A549 (cell line): ENCODE measurements around the gene ASTE1. TPM values are rescaled to one million over a fixed set of nuclear protein-coding genes. Genes with fewer than 3 reads are reported as not detected.

Experiments
- ATAC-seq, 2 experiments: fragments of 200-7000 bp in 1 of 2; fragments of >200 bp in 1 of 2; cut with Nextera tagmentation in 1 of 2; cut with Tn5 transposase in 1 of 2; 3 replicates each; pipeline versions ENCODE4 v1.8.0 to v1.9.1; 2018 to 2020; ENCODE audit warnings: mild to moderate bottlenecking in 1 of 2, moderate library complexity in 1 of 2
- CTCF ChIA-PET: fragments of 300-600 bp; sonication (Branson Sonifier 250); formaldehyde crosslinking; extraction: SDS; loops from one replicate; lab custom pipeline; 2021; ENCODE audit warnings: antibody characterized with exemption, inconsistent platforms; lab: Yijun Ruan, JAX
- POLR2A ChIA-PET: fragments of 350-600 bp; formaldehyde crosslinking; extraction: SDS; loops from one replicate; lab custom pipeline; 2021; ENCODE audit warnings: antibody characterized with exemption, inconsistent platforms; lab: Yijun Ruan, JAX
- DNase-seq, 2 experiments: peaks; one replicate each; pipeline versions ENCODE4 v3.0.0 to v3.0.0-alpha.2; 2011 to 2016; ENCODE audit warnings: low read depth in 1 of 2, low spot score in 1 of 2
- FAIRE-seq: peaks from 2 replicates; lab custom pipeline; 2011; peaks lifted over from hg19 to GRCh38; lab: Jason Lieb, UNC
- H3K27ac ChIP-seq, 2 experiments: fragments of >200 bp; sonication (Bioruptor Twin); formaldehyde crosslinking; 3 replicates each; pipeline ENCODE4 v1.5.1; 2016 to 2017
- H3K4me1 ChIP-seq: fragments of >200 bp; sonication (Bioruptor Twin); formaldehyde crosslinking; 3 replicates; pipeline ENCODE4 v1.6.1; 2016
- H3K4me2 ChIP-seq: fragments of >200 bp; sonication (Bioruptor Twin); formaldehyde crosslinking; 3 replicates; pipeline ENCODE4 v1.6.1; 2016
- H3K4me3 ChIP-seq: fragments of >200 bp; sonication (Bioruptor Twin); formaldehyde crosslinking; 3 replicates; pipeline ENCODE4 v1.5.1; 2016
- H3K9me3 ChIP-seq: fragments of >200 bp; sonication (Bioruptor Twin); formaldehyde crosslinking; 3 replicates; pipeline ENCODE4 v1.6.1; 2016
- BCL3 ChIP-seq: fragments of >200 bp; sonication (Bioruptor Twin); formaldehyde crosslinking; IDR thresholded peaks from 3 replicates; pipeline ENCODE4 v1.6.1; 2016
- ELK1 ChIP-seq: fragments of 150-350 bp; IDR thresholded peaks from 2 replicates; pipeline ENCODE4 v1.6.1; 2014; ENCODE audit warnings: low read depth, mild to moderate bottlenecking, low read length
- FOSL2 ChIP-seq, 2 experiments: fragments of 450-650 bp in 1 of 2; fragments of >200 bp in 1 of 2; sonication (Bioruptor Twin) in 1 of 2; formaldehyde crosslinking; IDR thresholded peaks; 2 replicates each; pipeline versions ENCODE4 v1.5.0 to v1.6.1; 2016 to 2020; ENCODE audit warnings: mild to moderate bottlenecking in 1 of 2, moderate library complexity in 1 of 2
- HOXA7 ChIP-seq: fragments of 250-450 bp; sonication (Bioruptor Pico); IDR thresholded peaks from 2 replicates; pipeline ENCODE4 v1.5.0; 2020; ENCODE audit warnings: mild to moderate bottlenecking, moderate library complexity
- HOXB13 ChIP-seq: fragments of 250-450 bp; sonication (Bioruptor Pico); IDR thresholded peaks from 2 replicates; pipeline ENCODE4 v1.5.0; 2020; ENCODE audit warnings: low read depth, mild to moderate bottlenecking, moderate library complexity
- KDM5A ChIP-seq: fragments of 200-600 bp; sonication (generic); IDR thresholded peaks from 2 replicates; pipeline ENCODE4 v1.6.1; 2016; ENCODE audit warnings: antibody characterized with exemption, mild to moderate bottlenecking
- NFE2L2 ChIP-seq: fragments of 150-350 bp; conservative IDR thresholded peaks from 2 replicates; pipeline ENCODE4 v1.6.1; 2014; ENCODE audit warnings: low read length
- PBX3 ChIP-seq: IDR thresholded peaks from 2 replicates; pipeline ENCODE4 v1.6.1; 2012
- POLR2A ChIP-seq: IDR thresholded peaks from 2 replicates; pipeline ENCODE4 v1.6.1; 2012; ENCODE audit warnings: mild to moderate bottlenecking, low read length
- RCOR1 ChIP-seq: fragments of 150-350 bp; IDR thresholded peaks from 2 replicates; pipeline ENCODE4 v1.6.1; 2014; ENCODE audit warnings: antibody characterized with exemption, low read length, low read depth
- RFX5 ChIP-seq: fragments of 450-650 bp; IDR thresholded peaks from 2 replicates; pipeline ENCODE4 v1.7.1; 2014; ENCODE audit warnings: antibody characterized with exemption, mild to moderate bottlenecking, moderate library complexity
- USF2 ChIP-seq: fragments of 450-650 bp; IDR thresholded peaks from 2 replicates; pipeline ENCODE4 v1.6.1; 2014; ENCODE audit warnings: antibody characterized with exemption
- ZC3H11A ChIP-seq: fragments of 450-650 bp; IDR thresholded peaks from 2 replicates; pipeline ENCODE4 v1.6.1; 2014; ENCODE audit warnings: antibody characterized with exemption, mild to moderate bottlenecking
- ZNF302 ChIP-seq: fragments of 250-450 bp; sonication (Bioruptor Pico); IDR thresholded peaks from 2 replicates; pipeline ENCODE4 v1.9.0; 2021; ENCODE audit warnings: inconsistent platforms, mild to moderate bottlenecking, moderate library complexity
- WGBS: methylation state at CpG from one replicate; pipeline ENCODE4 v1.1.6; 2017; ENCODE audit errors: missing lambda C conversion rate; 5-methylcytosine and 5-hydroxymethylcytosine counted together
- polyA plus RNA-seq, 4 experiments: library from polyadenylated mRNA; depleted of rRNA in 3 of 4; stranded (reverse); fragments of >200 nt; fragmentation: RNase III in 1 of 4; extraction: RNeasy Plus Mini Kit Qiagen cat#74134 plus additional on column Dnase treatment in 1 of 4; gene quantifications; 2 replicates in 3 of 4; 3 replicates in 1 of 4; pipeline ENCODE4 v1.2.3, GENCODE V29; 2011 to 2017

ASTE1 gene
- polyA plus RNA-seq, 2 of the 4 experiments (the other 2 are of a cell fraction) = 3.6 to 6.9 TPM

GRCh38 chr3:131025539-131025938, 1.1 kb downstream of the ASTE1 start:
- Histone ChIP-seq H3K4me2 (peak overlapping the region; percentile 87), H3K9me3 (no peaks in the 10 kb centered on the region), H3K4me1 (peaks cover 13% of the 10 kb centered on the region; the same call in 2 of the 3 replicates), H3K27ac (no peak overlapping the region), H3K4me3 (peak overlapping the region; percentile 61)
- POLR2A ChIA-PET = no interaction called here
- whole genome bisulfite sequencing = 94% methylated on average over 1 of the region's 1 CpG
- FAIRE-seq (no peak), DNase-seq (no peak), ATAC-seq (no peak)
- TF ChIP-seq POLR2A (no peak), NFE2L2 (no peak), HOXB13 (CRISPR knock-in tag) (no peak), BCL3 (no peak), RCOR1 (no peak), ZNF302 (CRISPR knock-in tag) (no peak), RFX5 (no peak), ZC3H11A (no peak), ELK1 (no peak)
- CTCF ChIA-PET = no interaction called here

GRCh38 chr3:131020122-131020693, 6.4 kb downstream of the ASTE1 start:
- H3K9me3 ChIP-seq = no peaks in the 10 kb centered on the region
- ATAC-seq (no peak), DNase-seq (no peak), FAIRE-seq (no peak)
- peaks cover 2% of the 10 kb centered on the region; the same call in 2 of the 3 replicates for H3K4me1 ChIP-seq
- H3K4me3 ChIP-seq = no peak overlapping the region
- H3K4me2 ChIP-seq = no peak overlapping the region
- TF ChIP-seq FOSL2 (IDR thresholded peaks at IDR 0.05) = no peak
- no peak for TF ChIP-seq FOSL2 (CRISPR knock-in tag; IDR thresholded peaks at IDR 0.05)
- no peak for TF ChIP-seq KDM5A
- no peak for TF ChIP-seq HOXA7 (CRISPR knock-in tag)
- TF ChIP-seq NFE2L2 = no peak
- TF ChIP-seq, all 56 proteins: peak for 0
- WGBS = 90% methylated on average over 5 of the region's 5 CpGs
- H3K27ac ChIP-seq = no peak overlapping the region
- CTCF ChIA-PET = interaction anchor here (0.8 kb wide), 1 partner anchor 366 kb away, joined by 3 read pairs; no protein-coding TSS in a partner anchor
- POLR2A ChIA-PET = no interaction called here

- CTCF ChIA-PET = interaction anchor here (1.3 kb wide), 1 partner anchor 13 kb away, joined by 3 read pairs; no protein-coding TSS in a partner anchor
Observed at GRCh38 chr3:131018970-131019369, 7.7 kb downstream of the ASTE1 start.

More at GRCh38 chr3:131018970-131019369, 7.7 kb downstream of the ASTE1 start:
- TF ChIP-seq USF2 (no peak), PBX3 (no peak)
- no peak overlapping the region for H3K4me2 ChIP-seq
- no peaks in the 10 kb centered on the region for H3K4me1 ChIP-seq
- WGBS = 89% methylated on average over 3 of the region's 3 CpGs
- H3K27ac ChIP-seq = no peak overlapping the region
- DNase-seq (no peak), FAIRE-seq (no peak), ATAC-seq (no peak)
- H3K4me3 ChIP-seq = no peak overlapping the region
- POLR2A ChIA-PET = no interaction called here
- no peaks in the 10 kb centered on the region for H3K9me3 ChIP-seq
